Esophagus (tissue), 2 donors: ENCODE data around the gene STX12. TPM values are rescaled to one million over a fixed set of nuclear protein-coding genes. Genes with fewer than 3 reads are reported as not detected.
A peak's percentile ranks its signal among the peaks of the same experiment; 100 is the strongest.

Experiments used
- H3K27ac ChIP-seq, 2 donors: one replicate each; pipeline ENCODE4 v1.5.1; 2013; ENCODE audit warnings: low read depth in 2 of 2, mild to moderate bottlenecking in 2 of 2, inconsistent platforms in 1 of 2, low read length in 1 of 2, moderate library complexity in 1 of 2
- H3K27me3 ChIP-seq, 2 donors: one replicate each; pipeline ENCODE4 v1.6.1; 2013; ENCODE audit warnings: low read length in 2 of 2, control low read depth in 1 of 2, mild to moderate bottlenecking in 1 of 2; ENCODE audit not compliant: insufficient read depth in 2 of 2, control insufficient read depth in 1 of 2
- H3K36me3 ChIP-seq, 2 donors: one replicate each; pipeline ENCODE4 v1.6.1; 2013; ENCODE audit warnings: low read length in 1 of 2; ENCODE audit not compliant: control insufficient read depth in 2 of 2, insufficient read depth in 2 of 2
- H3K4me1 ChIP-seq, 2 donors: one replicate each; pipeline ENCODE4 v1.6.1; 2013; ENCODE audit warnings: low read length in 1 of 2; ENCODE audit not compliant: control insufficient read depth in 2 of 2, insufficient read depth in 2 of 2
- H3K4me3 ChIP-seq, 2 donors: one replicate each; pipeline ENCODE4 v1.5.1; 2013; ENCODE audit warnings: low read length in 2 of 2, mild to moderate bottlenecking in 2 of 2, low read depth in 1 of 2, moderate library complexity in 1 of 2
- H3K9me3 ChIP-seq, 2 donors: one replicate each; pipeline ENCODE4 v1.6.1; 2013; ENCODE audit warnings: mild to moderate bottlenecking in 2 of 2, low read depth in 1 of 2, low read length in 1 of 2, moderate library complexity in 1 of 2; ENCODE audit not compliant: control insufficient read depth in 2 of 2, insufficient read depth in 1 of 2
- WGBS, 2 donors: extraction: QIAGEN DNeasy Blood & Tissue Kit; methylation state at CpG; one replicate each; pipeline ENCODE4 v1.1.7; 2013; 5-methylcytosine and 5-hydroxymethylcytosine counted together
- polyA plus RNA-seq, 2 donors: library from polyadenylated mRNA; stranded (reverse); fragments of 200-250 nt; gene quantifications; one replicate each; pipeline ENCODE4 v1.2.3, GENCODE V29; 2013
- donor health status: healthy with polysubstance abuse.
- donor health status: Bipolar disorder and iron deficiency.

The STX12 gene
- polyA plus RNA-seq, 2 donors, result 23.7 to 27.5 TPM

DNA sequence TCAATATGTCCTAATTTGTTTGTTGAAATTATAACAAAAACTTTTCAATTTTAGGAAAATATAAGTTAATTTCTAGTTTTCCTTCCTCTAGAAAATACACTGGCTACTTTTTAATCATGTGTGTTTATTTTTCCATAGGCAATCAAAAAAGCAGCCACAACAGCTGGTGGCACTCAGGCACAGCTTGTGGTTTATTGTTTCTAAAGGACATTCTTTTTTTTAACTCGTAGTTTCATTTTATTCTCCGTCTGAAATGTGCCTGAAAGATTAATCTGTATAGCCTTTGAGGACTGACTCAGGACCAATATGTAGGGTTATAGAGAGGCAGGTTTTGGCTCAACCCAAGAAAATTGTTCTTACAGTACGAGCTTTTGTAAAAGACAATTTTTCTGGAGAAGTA lies 20.7 kb upstream of the STX12 start:
- no peaks in the 10 kb centered on the region for H3K4me1 ChIP-seq
- H3K27ac ChIP-seq, result no peak overlapping the region
- no peak overlapping the region for H3K4me3 ChIP-seq
- H3K36me3 ChIP-seq, result peaks cover 8 to 10% of the 10 kb centered on the region in 2 donors
- 64 to 74% methylated on average over 3 of the region's 3 CpGs for WGBS, 2 donors
- H3K27me3 ChIP-seq, result no peaks in the 10 kb centered on the region
- no peaks in the 10 kb centered on the region for H3K9me3 ChIP-seq

DNA sequence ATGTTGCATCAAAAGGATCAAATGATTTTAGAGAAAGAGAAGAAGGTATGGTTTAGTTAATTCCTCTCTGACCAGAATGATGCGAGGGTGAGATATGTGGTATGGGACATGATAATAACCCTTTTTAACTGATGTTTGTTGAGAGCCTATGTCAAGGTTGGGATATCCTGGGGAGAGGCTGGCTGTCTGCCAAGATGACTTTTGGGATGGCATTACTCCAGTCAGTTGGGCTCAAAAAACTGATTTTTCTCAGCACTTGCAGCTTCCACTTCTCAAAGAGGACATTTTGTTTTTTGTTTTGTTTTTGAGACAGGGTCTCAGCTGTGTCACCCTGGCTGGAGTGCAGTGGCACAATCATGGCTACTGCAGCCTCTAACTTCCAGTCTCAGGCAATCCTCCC lies 17.7 kb upstream of the STX12 start:
- H3K27ac ChIP-seq, result no peak overlapping the region
- peaks cover 4 to 5% of the 10 kb centered on the region in 2 donors for H3K36me3 ChIP-seq
- no peaks in the 10 kb centered on the region for H3K9me3 ChIP-seq
- no peak overlapping the region for H3K4me3 ChIP-seq
- WGBS, 2 donors, result 81 to 82% methylated on average over 1 of the region's 1 CpG
- H3K4me1 ChIP-seq, result no peaks in the 10 kb centered on the region
- no peaks in the 10 kb centered on the region for H3K27me3 ChIP-seq

GRCh38 chr1:27755865-27756264 lies 17.2 kb upstream of the STX12 start:
- no peaks in the 10 kb centered on the region for H3K9me3 ChIP-seq
- no peaks in the 10 kb centered on the region for H3K27me3 ChIP-seq
- peaks cover 3 to 7% of the 10 kb centered on the region in 2 donors for H3K36me3 ChIP-seq
- no peaks in the 10 kb centered on the region for H3K4me1 ChIP-seq
- no peak overlapping the region for H3K4me3 ChIP-seq
- no peak overlapping the region for H3K27ac ChIP-seq
- WGBS, 2 donors, result 81 to 88% methylated on average over 4 of the region's 4 CpGs

GRCh38 chr1:27759236-27759635 lies 13.8 kb upstream of the STX12 start:
- no peaks in the 10 kb centered on the region for H3K9me3 ChIP-seq
- H3K27me3 ChIP-seq, result no peaks in the 10 kb centered on the region
- 93 to 94% methylated on average over 2 of the region's 2 CpGs for WGBS, 2 donors
- H3K27ac ChIP-seq, result no peak overlapping the region
- no peak overlapping the region for H3K4me3 ChIP-seq
- peaks cover 3 to 7% of the 10 kb centered on the region in 2 donors for H3K36me3 ChIP-seq
- H3K4me1 ChIP-seq, result no peaks in the 10 kb centered on the region

- 79 to 85% methylated on average over 3 of the region's 3 CpGs for WGBS, 2 donors
- Histone ChIP-seq H3K27me3 (no peaks in the 10 kb centered on the region), H3K4me1 (no peaks in the 10 kb centered on the region), H3K4me3 (no peak overlapping the region), H3K27ac (no peak overlapping the region), H3K9me3 (no peaks in the 10 kb centered on the region), H3K36me3 (peaks cover 3 to 6% of the 10 kb centered on the region in 2 donors)
Measured at GRCh38 chr1:27760426-27760825, 12.6 kb upstream of the STX12 start.

DNA sequence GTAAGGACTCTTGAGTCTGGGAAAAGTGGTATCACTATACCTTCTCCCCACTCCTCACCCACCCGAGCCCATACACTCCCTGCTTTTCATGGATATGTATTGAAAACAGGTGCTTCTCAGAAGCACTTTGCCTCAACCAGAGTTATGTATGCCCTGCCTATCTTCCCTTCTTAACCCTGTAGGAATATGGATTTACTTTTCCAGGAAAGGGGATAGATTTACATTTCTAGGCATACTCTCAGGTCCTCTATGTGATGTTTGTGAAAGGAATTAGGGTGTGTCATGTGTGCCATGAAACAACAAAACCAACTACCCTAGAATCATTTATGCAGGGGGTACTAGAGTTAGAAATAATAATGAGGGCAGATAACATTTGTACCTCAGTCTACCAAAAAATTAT lies 11.0 kb upstream of the STX12 start:
- H3K36me3 ChIP-seq, result peaks cover 3% of the 10 kb centered on the region in 2 donors
- H3K27me3 ChIP-seq, result no peaks in the 10 kb centered on the region
- H3K4me3 ChIP-seq, result no peak overlapping the region

DNA sequence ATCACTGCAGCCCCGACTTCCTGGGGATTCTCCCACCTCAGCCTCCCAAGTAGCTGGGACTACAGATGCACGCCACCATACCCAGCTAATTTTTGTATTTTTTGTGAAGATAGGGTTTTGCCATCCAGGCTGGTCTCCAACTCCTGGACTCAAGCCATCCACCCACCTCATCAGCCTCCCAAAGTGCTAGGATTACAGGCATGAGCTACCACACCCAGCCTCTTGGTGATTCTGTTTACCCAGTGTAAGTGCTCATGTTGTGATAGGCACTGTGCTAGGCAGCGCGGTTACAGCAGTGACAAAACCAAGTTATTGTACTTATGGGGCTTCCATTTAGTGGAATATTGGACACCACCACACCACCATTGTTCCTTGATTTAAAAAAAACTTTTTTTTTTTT lies 9.7 kb upstream of the STX12 start:
- Histone ChIP-seq H3K27ac (no peak overlapping the region), H3K4me1 (no peaks in the 10 kb centered on the region), H3K9me3 (no peaks in the 10 kb centered on the region), H3K27me3 (no peaks in the 10 kb centered on the region), H3K36me3 (peaks cover 3% of the 10 kb centered on the region in 2 donors), H3K4me3 (no peak overlapping the region)
- WGBS, 2 donors, result 93 to 97% methylated on average over 4 of the region's 4 CpGs

More for the DNA sequence above, 11.0 kb upstream of the STX12 start:
- 89 to 95% methylated on average over 1 of the region's 1 CpG for WGBS, 2 donors
- Histone ChIP-seq H3K4me1 (no peaks in the 10 kb centered on the region), H3K9me3 (no peaks in the 10 kb centered on the region), H3K27ac (no peak overlapping the region)

- no peaks in the 10 kb centered on the region for H3K4me1 ChIP-seq
- H3K27ac ChIP-seq, result no peak overlapping the region
- 55 to 80% methylated on average over 2 of the region's 2 CpGs for WGBS, 2 donors
- H3K36me3 ChIP-seq, result no peaks in the 10 kb centered on the region
- no peak overlapping the region for H3K4me3 ChIP-seq
- H3K9me3 ChIP-seq, result no peaks in the 10 kb centered on the region
- no peaks in the 10 kb centered on the region for H3K27me3 ChIP-seq
Measured at GRCh38 chr1:27770293-27770830, 2.7 kb upstream of the STX12 start.

GRCh38 chr1:27772036-27772931 lies 735 bp upstream of the STX12 start:
- no peaks in the 10 kb centered on the region for H3K27me3 ChIP-seq
- H3K36me3 ChIP-seq, result no peaks in the 10 kb centered on the region
- H3K9me3 ChIP-seq, result no peaks in the 10 kb centered on the region
- 21 to 27% methylated on average over 18 of the region's 18 CpGs for WGBS, 2 donors
- peak overlapping the region; percentile 65 to 98 for H3K27ac ChIP-seq
- H3K4me3 ChIP-seq, result peak overlapping the region; percentile 82 to 93
- H3K4me1 ChIP-seq, result no peaks in the 10 kb centered on the region
